Sigmoid colon (tissue), 4 donors: ENCODE data around the gene BCORL1.

Experiments
- EP300 ChIP-seq, 4 donors: sonication (generic); formaldehyde crosslinking; IDR thresholded peaks; one replicate each; pipeline ENCODE4 v1.6.1; 2017; ENCODE audit warnings: antibody characterized with exemption in 4 of 4
- POLR2A ChIP-seq, 2 donors: fragments of 450-650 bp; IDR thresholded peaks; one replicate each; pipeline ENCODE4 v1.6.1; 2016; ENCODE audit warnings: antibody characterized with exemption in 2 of 2, mild to moderate bottlenecking in 2 of 2, moderate library complexity in 2 of 2
- TF ChIP-seq, protein P1 (sequence below), 4 experiments: fragments of 450-650 bp in 3 of 4; fragments of 200-600 bp in 1 of 4; IDR thresholded peaks; one replicate each; pipeline ENCODE4 v1.5.1; 2016 to 2019; ENCODE audit warnings: antibody characterized with exemption in 4 of 4, mild to moderate bottlenecking in 3 of 4, moderate library complexity in 2 of 4

DNA sequence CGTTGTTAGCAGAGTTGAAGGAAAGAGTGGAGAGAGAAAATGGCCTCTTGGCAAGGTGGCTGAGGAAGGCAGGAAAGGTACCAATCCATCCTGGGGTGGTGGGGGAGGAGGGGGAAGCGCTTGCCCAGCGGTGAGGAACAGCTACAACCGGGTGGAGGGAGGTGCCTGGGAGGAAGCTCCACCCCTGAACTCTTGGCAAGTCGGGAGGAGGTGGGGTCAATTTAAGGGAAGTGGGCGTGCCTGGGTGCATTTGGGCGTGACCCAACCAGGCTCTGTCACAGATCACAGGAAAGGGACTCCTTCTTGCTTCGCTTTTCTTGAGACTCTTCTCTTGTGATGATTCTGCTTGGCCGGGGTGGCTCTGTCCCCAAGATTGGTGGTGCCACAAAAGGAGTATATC lies 41.7 kb downstream of the BCORL1 start:
- TF ChIP-seq, protein P1, sequence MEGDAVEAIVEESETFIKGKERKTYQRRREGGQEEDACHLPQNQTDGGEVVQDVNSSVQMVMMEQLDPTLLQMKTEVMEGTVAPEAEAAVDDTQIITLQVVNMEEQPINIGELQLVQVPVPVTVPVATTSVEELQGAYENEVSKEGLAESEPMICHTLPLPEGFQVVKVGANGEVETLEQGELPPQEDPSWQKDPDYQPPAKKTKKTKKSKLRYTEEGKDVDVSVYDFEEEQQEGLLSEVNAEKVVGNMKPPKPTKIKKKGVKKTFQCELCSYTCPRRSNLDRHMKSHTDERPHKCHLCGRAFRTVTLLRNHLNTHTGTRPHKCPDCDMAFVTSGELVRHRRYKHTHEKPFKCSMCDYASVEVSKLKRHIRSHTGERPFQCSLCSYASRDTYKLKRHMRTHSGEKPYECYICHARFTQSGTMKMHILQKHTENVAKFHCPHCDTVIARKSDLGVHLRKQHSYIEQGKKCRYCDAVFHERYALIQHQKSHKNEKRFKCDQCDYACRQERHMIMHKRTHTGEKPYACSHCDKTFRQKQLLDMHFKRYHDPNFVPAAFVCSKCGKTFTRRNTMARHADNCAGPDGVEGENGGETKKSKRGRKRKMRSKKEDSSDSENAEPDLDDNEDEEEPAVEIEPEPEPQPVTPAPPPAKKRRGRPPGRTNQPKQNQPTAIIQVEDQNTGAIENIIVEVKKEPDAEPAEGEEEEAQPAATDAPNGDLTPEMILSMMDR (IDR thresholded peaks at IDR 0.05) = no peak
- TF ChIP-seq EP300 (IDR thresholded peaks at IDR 0.05) = no peak
- no peak for TF ChIP-seq POLR2A (IDR thresholded peaks at IDR 0.05)
